ENCODE results near the gene S100A5. TPM values are rescaled to one million over a fixed set of nuclear protein-coding genes. Genes with fewer than 3 reads are reported as not detected.

S100A5 gene
- total RNA-seq, 1 experiment from 2014 or later = not detected

DNA sequence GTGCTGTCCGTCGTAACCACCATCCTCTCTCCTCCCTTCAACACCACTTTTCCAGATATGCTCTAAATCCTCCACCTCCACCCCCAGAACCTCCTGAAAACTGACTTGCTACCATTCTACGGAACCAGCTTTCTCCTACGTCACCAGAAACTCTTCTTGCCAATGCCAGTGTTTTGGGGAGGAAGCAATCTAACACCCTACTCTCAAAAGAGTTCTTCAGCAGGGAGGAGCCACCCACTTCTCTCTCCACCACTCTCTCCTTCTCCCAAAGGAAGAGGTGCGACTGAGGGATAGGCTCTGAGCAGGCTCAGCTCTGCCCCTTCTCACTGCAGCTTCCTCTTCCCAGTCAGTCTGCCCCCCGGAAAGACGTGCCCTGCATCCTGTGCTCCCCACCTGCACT, 31.0 kb upstream of the S100A5 start:
- H4K20me1 ChIP-seq (ENCODE audit: insufficient read depth, low read depth, low read length) = no peaks in the 10 kb centered on the region
- H3K4me2 ChIP-seq (ENCODE audit: low read depth, low read length, poor library complexity, severe bottlenecking) = no peak overlapping the region
- H3K4me3 ChIP-seq (ENCODE audit: low read length) = no peak overlapping the region
- no peak overlapping the region for H3K9ac ChIP-seq (ENCODE audit: low read length)
- no peak overlapping the region for H2AFZ ChIP-seq (ENCODE audit: low read length)
- no peaks in the 10 kb centered on the region for H3K36me3 ChIP-seq (ENCODE audit: insufficient read depth, low read length)
- H3K27me3 ChIP-seq (ENCODE audit: low read length) = no peaks in the 10 kb centered on the region
- no peaks in the 10 kb centered on the region for H3K79me2 ChIP-seq (ENCODE audit: low read length)
- peaks cover 3% of the 10 kb centered on the region; the same call in 1 of the 2 replicates for H3K4me1 ChIP-seq (ENCODE audit: low read length)
- no peaks in the 10 kb centered on the region for H3K9me2 ChIP-seq (replicated peaks; ENCODE audit: insufficient read depth, low read length)
- H3K27ac ChIP-seq (ENCODE audit: low read length) = no peak overlapping the region
- H3K9me3 ChIP-seq (ENCODE audit: low read length) = no peaks in the 10 kb centered on the region
- no peak for DNase-seq

DNA sequence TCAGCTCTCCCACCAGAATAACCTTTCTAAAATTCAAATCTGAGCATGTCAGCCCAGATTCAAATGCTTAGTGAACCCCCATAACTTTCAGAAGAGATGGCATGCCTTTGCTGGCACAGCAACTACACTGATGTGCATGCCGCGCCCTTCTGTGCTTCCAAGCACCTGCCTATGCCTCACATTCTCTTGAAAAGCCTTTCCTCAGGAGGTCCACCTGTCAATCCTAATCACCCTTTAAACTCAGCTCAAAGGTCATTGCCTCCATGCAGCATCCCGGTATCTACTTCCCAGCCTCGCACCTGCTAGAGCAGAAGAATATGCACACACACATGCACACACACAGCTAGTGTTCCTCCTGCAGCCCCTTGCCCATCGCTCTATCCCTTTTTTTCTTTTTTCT, 30.1 kb upstream of the S100A5 start:
- Histone ChIP-seq H3K9me2 (replicated peaks; ENCODE audit: insufficient read depth, low read length) (no peaks in the 10 kb centered on the region), H3K4me3 (ENCODE audit: low read length) (no peak overlapping the region), H3K27me3 (ENCODE audit: low read length) (no peaks in the 10 kb centered on the region), H3K4me1 (ENCODE audit: low read length) (peaks cover 3% of the 10 kb centered on the region; the same call in 1 of the 2 replicates), H3K9ac (ENCODE audit: low read length) (no peak overlapping the region), H3K79me2 (ENCODE audit: low read length) (no peaks in the 10 kb centered on the region), H3K36me3 (ENCODE audit: insufficient read depth, low read length) (no peaks in the 10 kb centered on the region), H4K20me1 (ENCODE audit: insufficient read depth, low read depth, low read length) (no peaks in the 10 kb centered on the region), H3K27ac (ENCODE audit: low read length) (no peak overlapping the region), H2AFZ (ENCODE audit: low read length) (no peak overlapping the region), H3K9me3 (ENCODE audit: low read length) (no peaks in the 10 kb centered on the region), H3K4me2 (ENCODE audit: low read depth, low read length, poor library complexity, severe bottlenecking) (no peak overlapping the region)
- DNase-seq = no peak

DNA sequence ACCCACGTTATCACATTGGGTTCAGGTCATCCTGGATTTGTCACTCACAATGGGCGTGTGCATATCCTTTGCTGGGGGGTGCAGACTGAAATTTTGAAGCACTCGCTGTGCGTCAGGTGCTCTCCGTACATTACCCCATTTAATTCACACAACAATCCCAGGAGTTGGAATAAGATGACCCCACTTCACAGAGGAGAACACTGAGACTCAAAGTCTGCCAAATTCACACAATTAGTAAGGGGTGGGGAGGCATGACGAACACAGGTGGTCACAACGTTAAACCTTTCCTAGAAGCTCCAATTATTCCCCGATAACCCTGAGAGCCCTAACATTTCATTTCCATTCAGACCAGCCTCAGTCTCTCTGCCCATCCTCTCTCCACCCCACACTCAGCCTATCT, 28.7 kb upstream of the S100A5 start:
- no peak overlapping the region for H3K9ac ChIP-seq (ENCODE audit: low read length)

DNA sequence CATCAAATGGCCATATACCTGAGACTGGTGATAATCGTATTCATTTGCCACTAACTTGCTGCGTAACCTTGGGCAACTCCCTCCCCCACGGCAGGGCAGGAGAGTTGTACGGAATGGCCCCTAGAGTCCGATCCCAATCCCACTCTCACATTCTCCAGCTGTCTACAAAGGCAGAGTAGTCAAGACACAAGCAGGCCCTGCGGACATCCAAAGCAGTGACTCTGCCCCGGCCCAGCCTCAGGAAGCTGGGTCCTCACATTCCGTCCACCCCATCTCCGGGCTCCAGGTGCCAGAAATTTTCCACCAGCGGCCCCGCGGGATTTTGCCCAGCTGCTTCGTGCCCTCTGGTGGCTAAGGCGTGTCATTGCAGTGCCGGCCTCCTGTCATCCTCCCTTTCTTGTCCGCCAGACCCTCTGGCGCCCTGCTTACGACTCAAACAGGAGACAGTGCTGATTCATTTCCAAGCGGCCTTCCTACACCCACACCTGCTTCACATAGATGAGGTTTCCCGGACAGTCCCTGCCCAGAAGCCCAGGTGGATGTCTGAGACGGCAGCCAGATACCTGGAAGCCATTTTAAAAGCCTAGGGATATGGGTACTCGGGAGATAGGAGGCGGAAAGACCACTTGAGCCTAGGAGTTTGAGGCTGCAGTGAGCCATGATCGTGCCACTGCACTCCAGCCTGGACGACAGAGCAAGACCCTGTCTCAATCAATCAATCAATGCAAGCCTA, 27.8 kb upstream of the S100A5 start:
- Histone ChIP-seq H3K9ac (ENCODE audit: low read length) (peak overlapping the region; percentile 34; the same call in 1 of the 2 replicates), H3K79me2 (ENCODE audit: low read length) (no peaks in the 10 kb centered on the region), H4K20me1 (ENCODE audit: insufficient read depth, low read depth, low read length) (no peaks in the 10 kb centered on the region), H3K9me2 (replicated peaks; ENCODE audit: insufficient read depth, low read length) (no peaks in the 10 kb centered on the region), H3K4me3 (ENCODE audit: low read length) (no peak overlapping the region; the same call in 1 of the 2 replicates), H3K9me3 (ENCODE audit: low read length) (no peaks in the 10 kb centered on the region), H2AFZ (ENCODE audit: low read length) (no peak overlapping the region), H3K27ac (ENCODE audit: low read length) (no peak overlapping the region), H3K36me3 (ENCODE audit: insufficient read depth, low read length) (no peaks in the 10 kb centered on the region), H3K4me1 (ENCODE audit: low read length) (peaks cover 3% of the 10 kb centered on the region; the same call in 1 of the 2 replicates), H3K4me2 (ENCODE audit: low read depth, low read length, poor library complexity, severe bottlenecking) (no peak overlapping the region), H3K27me3 (ENCODE audit: low read length) (no peaks in the 10 kb centered on the region)
- DNase-seq = peak; percentile 87

More for the DNA sequence above, 28.7 kb upstream of the S100A5 start:
- H3K36me3 ChIP-seq (ENCODE audit: insufficient read depth, low read length) = no peaks in the 10 kb centered on the region
- H3K27me3 ChIP-seq (ENCODE audit: low read length) = no peaks in the 10 kb centered on the region
- no peak overlapping the region for H3K4me2 ChIP-seq (ENCODE audit: low read depth, low read length, poor library complexity, severe bottlenecking)
- no peak overlapping the region for H2AFZ ChIP-seq (ENCODE audit: low read length)
- H3K4me3 ChIP-seq (ENCODE audit: low read length) = no peak overlapping the region
- H3K27ac ChIP-seq (ENCODE audit: low read length) = no peak overlapping the region
- H3K9me3 ChIP-seq (ENCODE audit: low read length) = no peaks in the 10 kb centered on the region
- peaks cover 3% of the 10 kb centered on the region; the same call in 1 of the 2 replicates for H3K4me1 ChIP-seq (ENCODE audit: low read length)
- no peaks in the 10 kb centered on the region for H4K20me1 ChIP-seq (ENCODE audit: insufficient read depth, low read depth, low read length)
- peak; percentile 27 for DNase-seq
- H3K9me2 ChIP-seq (replicated peaks; ENCODE audit: insufficient read depth, low read length) = no peaks in the 10 kb centered on the region
- H3K79me2 ChIP-seq (ENCODE audit: low read length) = no peaks in the 10 kb centered on the region

DNA sequence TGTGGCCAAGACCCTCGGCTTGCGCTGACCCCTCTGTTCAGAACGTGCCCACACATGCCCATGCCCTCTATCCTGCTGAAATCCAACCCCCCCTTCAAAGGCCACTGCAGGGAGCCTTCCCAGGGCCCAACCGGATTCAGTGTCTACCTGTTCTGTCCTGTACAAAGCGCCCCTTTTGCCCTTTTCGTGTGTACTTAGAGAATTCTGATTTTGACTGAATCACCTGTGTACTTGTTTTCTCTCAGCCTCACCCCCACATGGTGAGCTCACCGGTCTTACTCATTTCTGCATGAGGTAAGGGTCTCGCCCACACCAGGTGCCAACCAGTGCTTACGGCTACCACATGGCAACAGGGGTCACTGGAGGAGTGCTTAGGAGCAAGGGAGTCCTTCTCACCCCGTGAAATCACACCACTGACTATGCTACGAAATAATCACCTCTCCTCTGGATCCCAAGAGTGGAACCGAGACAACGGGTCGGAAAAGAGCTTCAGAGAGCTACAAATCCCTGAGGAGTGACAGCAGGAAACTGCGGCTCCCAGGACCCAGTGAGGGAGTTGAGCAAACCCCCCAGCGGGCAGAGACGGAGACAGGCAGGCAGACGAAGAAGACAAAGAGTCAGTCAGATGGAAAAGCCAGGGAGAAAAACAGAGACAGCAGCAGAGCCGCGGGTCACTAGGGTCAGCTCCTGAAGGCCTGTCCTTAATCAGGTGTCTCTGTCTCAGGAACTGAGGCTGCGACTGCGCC, 27.1 kb upstream of the S100A5 start:
- Histone ChIP-seq H3K9me2 (replicated peaks; ENCODE audit: insufficient read depth, low read length) (no peaks in the 10 kb centered on the region), H3K4me3 (ENCODE audit: low read length) (no peak overlapping the region), H2AFZ (ENCODE audit: low read length) (no peak overlapping the region), H3K79me2 (ENCODE audit: low read length) (no peaks in the 10 kb centered on the region), H3K4me1 (ENCODE audit: low read length) (peaks cover 3% of the 10 kb centered on the region; the same call in 1 of the 2 replicates), H4K20me1 (ENCODE audit: insufficient read depth, low read depth, low read length) (no peaks in the 10 kb centered on the region), H3K9me3 (ENCODE audit: low read length) (no peaks in the 10 kb centered on the region), H3K27ac (ENCODE audit: low read length) (no peak overlapping the region), H3K9ac (ENCODE audit: low read length) (no peak overlapping the region), H3K27me3 (ENCODE audit: low read length) (no peaks in the 10 kb centered on the region), H3K4me2 (ENCODE audit: low read depth, low read length, poor library complexity, severe bottlenecking) (no peak overlapping the region), H3K36me3 (ENCODE audit: insufficient read depth, low read length) (no peaks in the 10 kb centered on the region)
- DNase-seq = peak; percentile 39

DNA sequence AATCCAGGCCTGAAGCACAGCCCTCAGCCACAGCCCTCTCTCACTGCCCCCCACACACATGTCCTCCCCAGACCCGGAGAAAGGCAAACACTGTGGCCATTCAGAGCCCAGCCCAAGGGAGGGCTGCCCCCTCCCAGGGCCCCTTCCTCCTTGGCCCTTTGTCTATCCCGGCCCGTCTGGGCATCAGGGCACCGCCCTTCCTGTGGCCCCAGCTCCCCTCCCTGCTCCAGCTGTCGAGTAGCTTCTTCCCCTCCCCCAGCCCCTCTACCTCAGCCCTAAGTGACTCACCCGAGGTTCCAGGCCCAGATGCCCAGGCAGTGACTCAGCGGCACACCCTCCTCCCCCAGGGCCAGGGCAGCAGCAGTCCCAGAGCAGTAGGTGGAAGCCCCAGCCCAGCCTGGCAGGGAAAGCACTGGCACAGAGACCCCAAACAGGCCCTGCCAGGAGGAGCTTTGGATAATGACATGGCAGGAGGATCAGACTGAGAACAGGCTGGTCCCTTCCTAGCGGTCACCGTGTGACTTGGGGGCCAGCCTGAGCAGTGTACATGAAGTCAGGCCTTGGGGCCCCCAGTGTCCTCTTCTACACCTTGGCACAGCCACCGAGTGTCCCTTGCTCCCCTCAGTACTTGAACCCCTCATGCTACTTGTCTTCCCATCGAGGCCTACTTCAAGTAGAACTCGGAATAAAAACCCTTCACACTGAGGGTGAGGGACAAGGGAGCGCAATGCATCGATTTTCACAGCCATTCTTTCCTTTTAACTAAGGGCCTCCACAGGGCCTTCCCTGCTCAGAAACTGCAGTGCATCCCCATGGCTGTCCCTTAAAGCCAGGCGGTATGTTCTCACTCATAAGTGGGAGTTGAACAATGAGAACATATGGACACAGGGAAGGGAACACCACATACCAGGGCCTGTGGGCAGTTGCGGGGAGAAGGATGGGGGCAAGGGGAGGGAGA, 26.0 kb upstream of the S100A5 start:
- Histone ChIP-seq H3K4me1 (ENCODE audit: low read length) (peaks cover 3% of the 10 kb centered on the region; the same call in 1 of the 2 replicates), H3K9me2 (replicated peaks; ENCODE audit: insufficient read depth, low read length) (no peaks in the 10 kb centered on the region), H4K20me1 (ENCODE audit: insufficient read depth, low read depth, low read length) (no peaks in the 10 kb centered on the region), H3K4me2 (ENCODE audit: low read depth, low read length, poor library complexity, severe bottlenecking) (no peak overlapping the region), H3K79me2 (ENCODE audit: low read length) (no peaks in the 10 kb centered on the region), H3K27ac (ENCODE audit: low read length) (no peak overlapping the region), H3K36me3 (ENCODE audit: insufficient read depth, low read length) (no peaks in the 10 kb centered on the region), H3K4me3 (ENCODE audit: low read length) (no peak overlapping the region), H3K9ac (ENCODE audit: low read length) (no peak overlapping the region), H3K27me3 (ENCODE audit: low read length) (no peaks in the 10 kb centered on the region), H3K9me3 (ENCODE audit: low read length) (no peaks in the 10 kb centered on the region), H2AFZ (ENCODE audit: low read length) (no peak overlapping the region)
- DNase-seq = peak; percentile 45

DNA sequence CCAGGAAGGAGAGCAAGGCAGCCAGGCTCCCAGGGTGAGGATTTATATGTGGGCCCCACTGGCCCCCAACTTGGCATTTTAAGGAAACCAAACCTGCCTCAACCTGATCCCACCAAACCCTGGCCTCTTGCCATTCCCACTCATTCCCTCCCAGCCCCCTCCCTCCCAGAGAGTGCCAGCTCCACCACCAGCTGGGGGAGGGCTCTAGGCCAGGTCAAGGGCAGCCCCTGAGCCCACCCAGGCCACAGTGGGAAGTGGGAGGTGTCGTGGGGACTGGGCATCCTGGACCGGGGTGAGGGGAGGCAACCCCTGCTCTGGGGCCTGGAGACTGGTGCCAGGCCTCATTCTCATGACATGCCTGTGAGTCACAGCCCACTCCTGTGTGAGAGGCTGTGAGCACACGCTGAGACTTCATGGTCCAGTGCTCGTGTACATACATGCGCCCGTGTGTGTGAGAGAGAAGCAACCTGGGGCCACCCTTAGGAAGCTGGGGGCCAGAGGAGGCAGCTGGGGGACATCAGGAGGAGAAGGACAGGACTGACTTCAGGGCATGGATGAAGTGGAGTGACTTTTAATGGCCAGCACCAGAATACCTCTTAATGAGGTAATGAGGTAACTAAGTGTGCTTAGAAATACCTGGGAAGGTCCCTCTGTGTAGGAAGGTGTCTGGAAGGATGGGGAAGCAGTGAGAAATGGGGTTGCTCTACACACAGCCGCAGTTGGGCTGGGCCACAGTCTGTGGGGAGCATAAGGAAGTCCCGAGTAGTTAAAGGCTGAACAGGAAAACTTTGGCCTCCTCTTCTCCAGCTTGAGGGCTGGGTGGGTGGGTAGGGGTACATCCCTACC, 25.0 kb upstream of the S100A5 start, which contains the start of gene S100A2:
TSS of gene S100A2 (minus strand) at position 316 of the 846 bp plus-strand sequence. CDS start 1,967 bp downstream, outside the sequence.
- no peaks in the 10 kb centered on the region for H3K36me3 ChIP-seq (ENCODE audit: insufficient read depth, low read length)
- no peak within 1 kb of the TSS for H3K27ac ChIP-seq (ENCODE audit: low read length)
- no peaks in the 10 kb centered on the region for H4K20me1 ChIP-seq (ENCODE audit: insufficient read depth, low read depth, low read length)
- peaks cover 3% of the 10 kb centered on the region; the same call in 1 of the 2 replicates for H3K4me1 ChIP-seq (ENCODE audit: low read length)
- no peaks in the 10 kb centered on the region for H3K9me2 ChIP-seq (replicated peaks; ENCODE audit: insufficient read depth, low read length)
- H2AFZ ChIP-seq (ENCODE audit: low read length) = peak within 1 kb of the TSS; percentile 43; the same call in 1 of the 2 replicates
- no peak within 1 kb of the TSS for H3K9ac ChIP-seq (ENCODE audit: low read length)
- no peak within 1 kb of the TSS for H3K4me3 ChIP-seq (ENCODE audit: low read length)
- H3K4me2 ChIP-seq (ENCODE audit: low read depth, low read length, poor library complexity, severe bottlenecking) = no peak within 1 kb of the TSS
- H3K9me3 ChIP-seq (ENCODE audit: low read length) = no peaks in the 10 kb centered on the region
- no peaks in the 10 kb centered on the region for H3K79me2 ChIP-seq (ENCODE audit: low read length)
- no peaks in the 10 kb centered on the region for H3K27me3 ChIP-seq (ENCODE audit: low read length)
- no peak for DNase-seq

Measured in Karpas-422 (cell line).